ENCODE data around the gene TSPAN7. TPM values are rescaled to one million over a fixed set of nuclear protein-coding genes. Genes with fewer than 3 reads are reported as not detected.

TSPAN7 gene
- total RNA-seq, 5 donors from 2014 or later (not counting 1 experiment from before 2014, with no cell fraction given): 0.62 to 1.3 (median 0.73) TPM; not detected in 2

GRCh38 chrX:38726612-38727011 is 165.3 kb downstream of the TSPAN7 start:
- H3K4me1 ChIP-seq (ENCODE audit: control insufficient read depth in 1 of 2, extremely low read depth in 1 of 2, insufficient read depth in 2 of 2, low read length in 2 of 2): no peaks in the 10 kb centered on the region
- no peaks in the 10 kb centered on the region for H3K36me3 ChIP-seq (ENCODE audit: control insufficient read depth in 2 of 2, extremely low read depth in 1 of 2, insufficient read depth in 1 of 2, low read length in 1 of 2)
- DNase-seq (no peak), ATAC-seq (replicated peaks in 1 of 4) (no peak)
- Mint-ChIP-seq H3K27ac (no peak overlapping the region), H3K36me3 (no peaks in the 10 kb centered on the region), H3K9me3 (no peaks in the 10 kb centered on the region), H3K4me3 (no peak overlapping the region), H3K4me1 (peaks cover under 1 to 5% (median 4%) of the 10 kb centered on the region in 3 donors), H3K27me3 (no peaks in the 10 kb centered on the region)
- ChIA-PET CTCF (no interaction called here), POLR2A (no interaction called here)
- H3K27ac ChIP-seq (ENCODE audit: low read length): no peak overlapping the region
- no peaks in the 10 kb centered on the region for H3K27me3 ChIP-seq (replicated peaks in 1 of 2; ENCODE audit: control insufficient read depth in 2 of 2, extremely low read depth in 1 of 2, insufficient read depth in 2 of 2, low read length in 1 of 2)
- H3K9me3 ChIP-seq: no peaks in the 10 kb centered on the region
- WGBS (ENCODE audit: insufficient coverage): no CpG with 5 or more reads among the region's 2 CpGs
- H3K4me3 ChIP-seq (ENCODE audit: control insufficient read depth in 1 of 2, extremely low read depth in 1 of 2, low read length in 1 of 2): no peak overlapping the region

- DNase-seq (no peak), ATAC-seq (replicated peaks in 1 of 4) (no peak)
- Mint-ChIP-seq H3K4me1 (no peaks in the 10 kb centered on the region), H3K4me3 (no peak overlapping the region), H3K27ac (no peak overlapping the region), H3K36me3 (no peaks in the 10 kb centered on the region), H3K27me3 (peaks cover 0 to 3% of the 10 kb centered on the region in 2 donors), H3K9me3 (no peaks in the 10 kb centered on the region)
- no peak overlapping the region for H3K27ac ChIP-seq (ENCODE audit: low read length)
- H3K27me3 ChIP-seq (replicated peaks in 1 of 2; ENCODE audit: control insufficient read depth in 2 of 2, extremely low read depth in 1 of 2, insufficient read depth in 2 of 2, low read length in 1 of 2): no peaks in the 10 kb centered on the region
- H3K9me3 ChIP-seq: no peaks in the 10 kb centered on the region
- ChIA-PET POLR2A (no interaction called here), CTCF (interaction anchor here in 1 of 2 donors (0.7 kb wide), 1 partner anchor 10 kb away, joined by 5 read pairs; no protein-coding TSS in a partner anchor)
- WGBS (ENCODE audit: insufficient coverage): 100% methylated on average over 1 of the region's 3 CpGs
- H3K4me1 ChIP-seq (ENCODE audit: control insufficient read depth in 1 of 2, extremely low read depth in 1 of 2, insufficient read depth in 2 of 2, low read length in 2 of 2): no peaks in the 10 kb centered on the region
- H3K4me3 ChIP-seq (ENCODE audit: control insufficient read depth in 1 of 2, extremely low read depth in 1 of 2, low read length in 1 of 2): no peak overlapping the region
- no peaks in the 10 kb centered on the region for H3K36me3 ChIP-seq (ENCODE audit: control insufficient read depth in 2 of 2, extremely low read depth in 1 of 2, insufficient read depth in 1 of 2, low read length in 1 of 2)
These were observed 166.3 kb downstream of the TSPAN7 start for GRCh38 chrX:38727668-38728067.

GRCh38 chrX:38732866-38733265 is 171.5 kb downstream of the TSPAN7 start:
- Mint-ChIP-seq H3K4me1 (no peaks in the 10 kb centered on the region), H3K27me3 (peaks cover 5 to 18% of the 10 kb centered on the region in 2 donors), H3K36me3 (no peaks in the 10 kb centered on the region), H3K9me3 (no peaks in the 10 kb centered on the region), H3K27ac (no peak overlapping the region), H3K4me3 (no peak overlapping the region)
- ChIA-PET POLR2A (no interaction called here), CTCF (no interaction called here)
- no peak for DNase-seq
- WGBS (ENCODE audit: insufficient coverage): no CpG with 5 or more reads among the region's 1 CpG
- H3K27me3 ChIP-seq (replicated peaks in 1 of 2; ENCODE audit: control insufficient read depth in 2 of 2, extremely low read depth in 1 of 2, insufficient read depth in 2 of 2, low read length in 1 of 2): no peaks in the 10 kb centered on the region
- H3K4me3 ChIP-seq (ENCODE audit: control insufficient read depth in 1 of 2, extremely low read depth in 1 of 2, low read length in 1 of 2): no peak overlapping the region
- no peaks in the 10 kb centered on the region for H3K36me3 ChIP-seq (ENCODE audit: control insufficient read depth in 2 of 2, extremely low read depth in 1 of 2, insufficient read depth in 1 of 2, low read length in 1 of 2)
- no peak overlapping the region for H3K27ac ChIP-seq (ENCODE audit: low read length)
- H3K4me1 ChIP-seq (ENCODE audit: control insufficient read depth in 1 of 2, extremely low read depth in 1 of 2, insufficient read depth in 2 of 2, low read length in 2 of 2): no peaks in the 10 kb centered on the region
- ATAC-seq (replicated peaks in 1 of 4): no peak
- H3K9me3 ChIP-seq: no peaks in the 10 kb centered on the region

Other genes with a start within 250 kb of the TSPAN7 start
- 10 to 100 TPM in 2 of 5 donors, 1 to 10 TPM in 3; 8.1 to 31.2 (median 9.4) TPM for gene RPGR, start 234.0 kb upstream of the TSPAN7 start, total RNA-seq
- not detected for gene OTC, start 208.9 kb upstream of the TSPAN7 start, total RNA-seq
- 10 to 100 TPM; 19.1 to 73.4 (median 65.2) TPM for gene MID1IP1, start 239.9 kb downstream of the TSPAN7 start, total RNA-seq